ENCODE data around the gene SEMA3C. TPM values are rescaled to one million over a fixed set of nuclear protein-coding genes. Genes with fewer than 3 reads are reported as not detected.
"Not testable (repeated sequence)": the region's sequence is repeated elsewhere in the genome, so short reads cannot be mapped to it uniquely, and the experiment has no call there.

The SEMA3C gene
- total RNA-seq, 2 donors from 2014 or later, result 41.9 to 103 TPM

DNA sequence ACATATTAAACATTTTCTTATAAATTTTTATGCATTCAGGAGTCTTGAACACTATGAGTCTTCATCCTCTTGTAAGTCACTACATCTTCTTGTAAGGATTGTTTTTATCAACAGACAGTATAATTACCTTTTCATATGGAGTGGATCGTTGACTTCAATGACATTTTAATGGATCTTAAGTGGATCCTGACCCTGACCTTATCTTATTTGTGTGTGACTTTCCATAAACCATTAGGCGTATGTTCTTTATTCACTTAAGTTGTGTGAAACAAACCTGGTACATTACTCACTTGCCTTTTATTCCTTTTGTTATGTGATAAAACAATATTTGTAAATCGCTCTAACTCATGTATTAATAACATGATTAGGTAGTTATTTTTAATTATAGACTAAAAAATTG lies 18.5 kb upstream of the SEMA3C start:
- DNase-seq, result no peak
- intact Hi-C loops (cut with DNase I), result no loop called here
- Histone ChIP-seq H3K9me3 (no peaks in the 10 kb centered on the region), H3K36me3 (no peaks in the 10 kb centered on the region), H3K27me3 (no peaks in the 10 kb centered on the region), H3K27ac (no peak overlapping the region), H3K4me1 (peaks cover 6% of the 10 kb centered on the region), H3K4me3 (no peak overlapping the region), H3K9ac (ENCODE audit: low read depth in 2 of 2, low read length in 2 of 2) (no peak overlapping the region)
- TF ChIP-seq, protein P1, sequence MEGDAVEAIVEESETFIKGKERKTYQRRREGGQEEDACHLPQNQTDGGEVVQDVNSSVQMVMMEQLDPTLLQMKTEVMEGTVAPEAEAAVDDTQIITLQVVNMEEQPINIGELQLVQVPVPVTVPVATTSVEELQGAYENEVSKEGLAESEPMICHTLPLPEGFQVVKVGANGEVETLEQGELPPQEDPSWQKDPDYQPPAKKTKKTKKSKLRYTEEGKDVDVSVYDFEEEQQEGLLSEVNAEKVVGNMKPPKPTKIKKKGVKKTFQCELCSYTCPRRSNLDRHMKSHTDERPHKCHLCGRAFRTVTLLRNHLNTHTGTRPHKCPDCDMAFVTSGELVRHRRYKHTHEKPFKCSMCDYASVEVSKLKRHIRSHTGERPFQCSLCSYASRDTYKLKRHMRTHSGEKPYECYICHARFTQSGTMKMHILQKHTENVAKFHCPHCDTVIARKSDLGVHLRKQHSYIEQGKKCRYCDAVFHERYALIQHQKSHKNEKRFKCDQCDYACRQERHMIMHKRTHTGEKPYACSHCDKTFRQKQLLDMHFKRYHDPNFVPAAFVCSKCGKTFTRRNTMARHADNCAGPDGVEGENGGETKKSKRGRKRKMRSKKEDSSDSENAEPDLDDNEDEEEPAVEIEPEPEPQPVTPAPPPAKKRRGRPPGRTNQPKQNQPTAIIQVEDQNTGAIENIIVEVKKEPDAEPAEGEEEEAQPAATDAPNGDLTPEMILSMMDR (IDR thresholded peaks at IDR 0.05), result no peak

DNA sequence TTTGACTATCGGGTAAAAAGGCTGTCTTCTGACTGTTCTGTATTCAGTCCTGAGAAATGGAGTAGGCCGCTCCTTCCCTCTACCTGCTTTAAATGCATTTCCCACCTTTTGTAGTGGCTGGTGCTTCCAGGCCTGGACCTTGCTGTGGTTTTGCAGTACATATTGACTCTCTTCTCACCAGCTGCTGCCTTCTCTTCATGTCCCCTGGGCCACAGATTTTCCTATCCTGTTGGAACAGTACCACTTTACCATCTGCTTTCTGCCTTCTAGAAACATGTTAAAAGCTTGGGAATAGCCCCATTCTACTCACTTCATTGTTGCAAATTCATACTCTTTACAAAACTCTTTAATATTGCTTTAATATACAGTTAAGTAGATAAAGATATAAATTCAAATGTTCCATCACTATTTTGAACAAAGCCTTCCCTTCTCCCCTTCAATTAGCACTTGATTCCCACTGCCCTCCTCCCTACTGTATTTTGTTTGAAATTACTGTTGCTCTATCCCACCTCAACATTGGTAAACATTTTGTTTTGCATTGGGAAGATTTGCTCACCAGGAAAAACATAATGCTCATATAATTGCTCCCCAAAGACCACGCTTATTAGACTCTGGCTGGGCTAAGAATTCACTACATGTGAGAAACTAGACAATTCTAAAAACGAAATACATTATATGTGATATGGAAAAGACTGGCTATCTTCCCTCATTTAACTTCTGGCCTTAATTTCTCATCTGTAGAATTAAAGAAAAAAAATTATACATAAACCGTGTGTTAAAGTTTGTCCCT lies 17.3 kb upstream of the SEMA3C start:
- Histone ChIP-seq H3K9ac (ENCODE audit: low read depth in 2 of 2, low read length in 2 of 2) (no peak overlapping the region), H3K27ac (no peak overlapping the region), H3K36me3 (no peaks in the 10 kb centered on the region), H3K9me3 (no peaks in the 10 kb centered on the region), H3K4me3 (no peak overlapping the region), H3K4me1 (no peaks in the 10 kb centered on the region), H3K27me3 (no peaks in the 10 kb centered on the region)
- DNase-seq, result no peak
- intact Hi-C loops (cut with DNase I), result no loop called here
- TF ChIP-seq, protein P1 (IDR thresholded peaks at IDR 0.05), result no peak

DNA sequence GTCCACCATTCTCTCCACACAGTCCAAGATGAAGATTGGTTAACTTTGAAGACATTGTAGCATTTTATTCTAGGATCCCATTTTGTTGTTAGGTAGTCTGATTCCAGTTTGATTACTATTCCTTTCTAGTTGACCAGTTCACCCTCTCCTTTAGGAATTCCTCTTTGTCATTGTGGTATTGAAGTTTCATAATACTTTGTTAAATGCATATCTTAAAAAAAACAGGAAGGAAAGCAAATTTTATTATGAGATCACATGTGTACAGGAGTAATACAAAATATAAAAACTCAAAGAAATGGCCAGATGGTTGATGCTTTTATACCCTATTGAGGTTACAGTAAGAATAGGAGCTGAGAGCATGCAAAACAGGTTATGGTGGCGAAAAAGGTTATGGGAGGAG lies 15.5 kb upstream of the SEMA3C start:
- DNase-seq, result no peak
- H3K4me3 ChIP-seq, result no peak overlapping the region
- TF ChIP-seq, protein P1 (IDR thresholded peaks at IDR 0.05), result no peak
- no peak overlapping the region for H3K9ac ChIP-seq (ENCODE audit: low read depth in 2 of 2, low read length in 2 of 2)
- no peaks in the 10 kb centered on the region for H3K9me3 ChIP-seq
- H3K27ac ChIP-seq, result no peak overlapping the region
- intact Hi-C loops (cut with DNase I), result no loop called here
- H3K36me3 ChIP-seq, result no peaks in the 10 kb centered on the region
- no peaks in the 10 kb centered on the region for H3K4me1 ChIP-seq
- H3K27me3 ChIP-seq, result no peaks in the 10 kb centered on the region

DNA sequence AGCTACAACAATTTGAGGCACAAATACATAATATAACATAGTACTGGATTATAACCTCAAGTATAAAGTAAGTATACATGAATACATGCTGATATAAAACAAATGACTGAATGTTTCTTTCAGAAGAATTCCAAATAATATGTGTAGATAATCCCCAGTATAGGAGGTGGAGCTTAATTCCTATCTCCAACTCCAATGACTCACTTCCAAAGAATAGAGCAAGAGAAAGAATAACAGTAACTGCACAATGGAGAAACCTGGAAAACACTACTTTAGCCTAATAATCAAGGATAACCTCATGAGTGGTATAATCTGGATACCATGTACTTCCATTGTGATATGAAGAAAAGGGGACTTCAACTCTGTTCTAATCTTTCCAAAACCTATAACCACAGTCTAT lies 13.7 kb upstream of the SEMA3C start:
- intact Hi-C loops (cut with DNase I), result no loop called here
- Histone ChIP-seq H3K4me1 (no peaks in the 10 kb centered on the region), H3K27me3 (no peaks in the 10 kb centered on the region), H3K9me3 (no peaks in the 10 kb centered on the region), H3K27ac (no peak overlapping the region), H3K4me3 (no peak overlapping the region), H3K36me3 (no peaks in the 10 kb centered on the region), H3K9ac (ENCODE audit: low read depth in 2 of 2, low read length in 2 of 2) (no peak overlapping the region)
- TF ChIP-seq, protein P1 (IDR thresholded peaks at IDR 0.05), result no peak
- DNase-seq, result no peak

DNA sequence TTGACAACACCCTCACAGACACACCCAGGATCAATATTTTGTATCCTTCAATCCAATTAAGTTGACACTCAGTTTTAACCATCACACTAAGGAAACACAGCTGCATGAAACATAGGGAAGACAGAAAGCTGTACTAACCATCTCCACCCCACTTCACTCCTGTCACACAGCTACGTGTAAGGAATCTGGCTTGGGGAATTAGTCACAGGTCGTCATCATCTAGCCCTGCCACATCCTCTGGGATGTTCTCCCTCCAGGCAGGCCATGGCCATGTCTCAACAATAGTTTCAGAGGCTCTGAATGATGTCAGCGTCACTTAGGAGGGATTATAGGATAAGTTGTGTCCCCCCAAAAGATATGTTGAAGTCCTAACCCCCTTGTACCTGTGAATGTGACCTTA lies 10.8 kb upstream of the SEMA3C start:
- Histone ChIP-seq H3K27me3 (no peaks in the 10 kb centered on the region), H3K4me3 (no peak overlapping the region), H3K9me3 (no peaks in the 10 kb centered on the region), H3K27ac (no peak overlapping the region), H3K9ac (ENCODE audit: low read depth in 2 of 2, low read length in 2 of 2) (no peak overlapping the region), H3K36me3 (no peaks in the 10 kb centered on the region), H3K4me1 (no peaks in the 10 kb centered on the region)
- no peak for DNase-seq
- TF ChIP-seq, protein P1 (IDR thresholded peaks at IDR 0.05), result no peak
- intact Hi-C loops (cut with DNase I), result no loop called here

DNA sequence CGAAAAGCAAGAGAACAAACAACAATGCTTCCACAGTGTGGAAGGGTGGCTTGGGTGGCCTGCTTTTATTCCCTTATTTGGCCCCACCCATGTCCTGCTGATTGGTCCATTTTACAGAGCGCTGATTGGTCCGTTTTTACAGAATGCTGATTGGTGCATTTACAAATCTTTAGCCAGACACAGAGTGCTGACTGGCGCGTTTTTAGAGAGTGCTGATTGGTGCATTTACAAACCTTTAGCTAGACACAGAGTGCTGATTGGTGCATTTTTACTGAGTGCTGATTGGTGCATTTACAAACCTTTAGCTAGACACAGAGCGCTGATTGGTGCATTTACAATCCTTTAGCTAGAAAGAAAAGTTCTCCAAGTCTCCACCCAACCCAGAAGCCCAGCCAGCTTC lies 8.1 kb upstream of the SEMA3C start:
- DNase-seq; H3K9ac ChIP-seq (ENCODE audit: low read depth in 2 of 2, low read length in 2 of 2); H3K27me3 ChIP-seq; intact Hi-C loops (cut with DNase I); H3K9me3 ChIP-seq; H3K36me3 ChIP-seq; H3K4me3 ChIP-seq; H3K4me1 ChIP-seq; H3K27ac ChIP-seq: not testable (repeated sequence)
